Stomach (tissue), 4 donors: ENCODE data around the gene MRPL41.

Experiments used
- CTCF ChIP-seq, 7 experiments: fragments of 450-650 bp in 4 of 7; fragments of 200-600 bp in 3 of 7; sonication (generic) in 3 of 7; IDR thresholded peaks; one replicate each; pipeline ENCODE4 v1.5.1; 2016 to 2019; ENCODE audit warnings: antibody characterized with exemption in 7 of 7, control low read depth in 2 of 7, mild to moderate bottlenecking in 1 of 7
- EP300 ChIP-seq: sonication (generic); formaldehyde crosslinking; IDR thresholded peaks from one replicate; pipeline ENCODE4 v1.6.1; 2017; ENCODE audit warnings: antibody characterized with exemption

- TF ChIP-seq CTCF (IDR thresholded peaks at IDR 0.05) (no peak), EP300 (no peak)
Observed at GRCh38 chr9:137588891-137589290, 37.2 kb downstream of the MRPL41 start.
